ENCODE data around the gene CCDC187. TPM values are rescaled to one million over a fixed set of nuclear protein-coding genes. Genes with fewer than 3 reads are reported as not detected.

The CCDC187 gene
- total RNA-seq, 2 experiments from 2014 or later = not detected

- H3K27ac Mint-ChIP-seq = no peak overlapping the region
- DNase-seq = no peak
- no peaks in the 10 kb centered on the region for H3K4me1 Mint-ChIP-seq
- ChIA-PET CTCF (no interaction called here), POLR2A (interaction anchor here (1.0 kb wide), 1 partner anchor 15 kb away, joined by 3 read pairs; no protein-coding TSS in a partner anchor)
- peaks cover 4% of the 10 kb centered on the region for H3K27me3 Mint-ChIP-seq
- H3K4me3 Mint-ChIP-seq = no peak overlapping the region
- no peaks in the 10 kb centered on the region for H3K36me3 Mint-ChIP-seq (ENCODE audit: low read depth)
- no peaks in the 10 kb centered on the region for H3K9me3 Mint-ChIP-seq
Observed at GRCh38 chr9:136251264-136252115, 52.4 kb downstream of the CCDC187 start.

- Mint-ChIP-seq H3K36me3 (ENCODE audit: low read depth) (no peaks in the 10 kb centered on the region), H3K27ac (no peak overlapping the region), H3K9me3 (no peaks in the 10 kb centered on the region), H3K4me1 (peaks cover 4% of the 10 kb centered on the region), H3K27me3 (peaks cover 4% of the 10 kb centered on the region), H3K4me3 (no peak overlapping the region)
- no peak for DNase-seq
- ChIA-PET POLR2A (interaction anchor here (1.0 kb wide), 1 partner anchor 16 kb away, joined by 3 read pairs; no protein-coding TSS in a partner anchor), CTCF (no interaction called here)
Observed at GRCh38 chr9:136250676-136251075, 53.2 kb downstream of the CCDC187 start.

GRCh38 chr9:136249877-136250559 lies 53.9 kb downstream of the CCDC187 start:
- Mint-ChIP-seq H3K4me1 (peaks cover 5% of the 10 kb centered on the region), H3K27me3 (peaks cover 4% of the 10 kb centered on the region), H3K4me3 (no peak overlapping the region), H3K36me3 (ENCODE audit: low read depth) (no peaks in the 10 kb centered on the region), H3K27ac (no peak overlapping the region), H3K9me3 (no peaks in the 10 kb centered on the region)
- POLR2A ChIA-PET = interaction anchor here (1.0 to 1.3 kb wide), 2 partner anchors 17 kb away, joined by 3 to 5 read pairs; no protein-coding TSS in a partner anchor
- DNase-seq = no peak
- CTCF ChIA-PET = no interaction called here

GRCh38 chr9:136248951-136249876 lies 54.7 kb downstream of the CCDC187 start:
- CTCF ChIA-PET = no interaction called here
- DNase-seq = no peak
- Mint-ChIP-seq H3K27me3 (peaks cover 4% of the 10 kb centered on the region), H3K36me3 (ENCODE audit: low read depth) (no peaks in the 10 kb centered on the region), H3K4me1 (peaks cover 13% of the 10 kb centered on the region), H3K9me3 (no peaks in the 10 kb centered on the region), H3K4me3 (no peak overlapping the region), H3K27ac (no peak overlapping the region)
- POLR2A ChIA-PET = interaction anchor here (1.3 kb wide), 1 partner anchor 18 kb away, joined by 5 read pairs; no protein-coding TSS in a partner anchor

GRCh38 chr9:136247947-136248637 lies 55.8 kb downstream of the CCDC187 start:
- no peaks in the 10 kb centered on the region for H3K9me3 Mint-ChIP-seq
- H3K27me3 Mint-ChIP-seq = peaks cover 4% of the 10 kb centered on the region
- CTCF ChIA-PET = no interaction called here
- H3K4me1 Mint-ChIP-seq = peaks cover 24% of the 10 kb centered on the region
- no peaks in the 10 kb centered on the region for H3K36me3 Mint-ChIP-seq (ENCODE audit: low read depth)
- POLR2A ChIA-PET = no interaction called here
- H3K27ac Mint-ChIP-seq = no peak overlapping the region
- no peak for DNase-seq
- no peak overlapping the region for H3K4me3 Mint-ChIP-seq

GRCh38 chr9:136247551-136247916 lies 56.4 kb downstream of the CCDC187 start:
- ChIA-PET POLR2A (no interaction called here), CTCF (no interaction called here)
- Mint-ChIP-seq H3K4me3 (no peak overlapping the region), H3K27ac (no peak overlapping the region), H3K36me3 (ENCODE audit: low read depth) (no peaks in the 10 kb centered on the region), H3K4me1 (peaks cover 28% of the 10 kb centered on the region), H3K27me3 (peaks cover 4% of the 10 kb centered on the region), H3K9me3 (no peaks in the 10 kb centered on the region)
- DNase-seq = no peak

GRCh38 chr9:136246849-136247550 lies 56.9 kb downstream of the CCDC187 start:
- POLR2A ChIA-PET = no interaction called here
- peaks cover 28% of the 10 kb centered on the region for H3K4me1 Mint-ChIP-seq

GRCh38 chr9:136245219-136246150 lies 58.4 kb downstream of the CCDC187 start, which contains the start of gene QSOX2:
QSOX2 (minus strand) TSS chr9:136245812; CDS start chr9:136245803, 9 bp downstream.
- CTCF ChIA-PET = no interaction called here
- H3K27ac Mint-ChIP-seq = peak within 1 kb of the TSS; percentile 84
- H3K9me3 Mint-ChIP-seq = no peaks in the 10 kb centered on the region
- H3K4me3 Mint-ChIP-seq = peak within 1 kb of the TSS; percentile 91
- peak; percentile 87 for DNase-seq
- no peaks in the 10 kb centered on the region for H3K36me3 Mint-ChIP-seq (ENCODE audit: low read depth)
- peaks cover 4% of the 10 kb centered on the region for H3K27me3 Mint-ChIP-seq
- POLR2A ChIA-PET = interaction anchor here (1.3 to 2.9 kb wide), 2 partner anchors 9 to 22 kb away, joined by 5 to 11 read pairs; no protein-coding TSS in a partner anchor
- H3K4me1 Mint-ChIP-seq = peaks cover 31% of the 10 kb centered on the region

More at GRCh38 chr9:136246849-136247550, 56.9 kb downstream of the CCDC187 start:
- no peak overlapping the region for H3K27ac Mint-ChIP-seq
- no peaks in the 10 kb centered on the region for H3K36me3 Mint-ChIP-seq (ENCODE audit: low read depth)
- H3K27me3 Mint-ChIP-seq = peaks cover 4% of the 10 kb centered on the region
- no peaks in the 10 kb centered on the region for H3K9me3 Mint-ChIP-seq
- H3K4me3 Mint-ChIP-seq = no peak overlapping the region
- DNase-seq = no peak
- CTCF ChIA-PET = no interaction called here

GRCh38 chr9:136244969-136245218 lies 59.0 kb downstream of the CCDC187 start:
- POLR2A ChIA-PET = interaction anchor here (1.3 to 2.9 kb wide), 2 partner anchors 9 to 22 kb away, joined by 5 to 11 read pairs; no protein-coding TSS in a partner anchor

GRCh38 chr9:136244122-136244968 lies 59.5 kb downstream of the CCDC187 start:
- peak overlapping the region; percentile 84 for H3K27ac Mint-ChIP-seq
- peak overlapping the region; percentile 91 for H3K4me3 Mint-ChIP-seq
- H3K27me3 Mint-ChIP-seq = peaks cover 4% of the 10 kb centered on the region
- H3K4me1 Mint-ChIP-seq = peaks cover 31% of the 10 kb centered on the region
- H3K36me3 Mint-ChIP-seq (ENCODE audit: low read depth) = no peaks in the 10 kb centered on the region
- peak; percentile 57 for DNase-seq
- ChIA-PET CTCF (interaction anchor here (0.7 kb wide), 1 partner anchor 842 kb away, joined by 3 read pairs; the partner anchor contains the start of gene MAN1B1), POLR2A (interaction anchor here (1.3 to 2.9 kb wide), 3 partner anchors 10 to 127 kb away, joined by 3 to 11 read pairs (median 5); no protein-coding TSS in a partner anchor)
- H3K9me3 Mint-ChIP-seq = no peaks in the 10 kb centered on the region

More at GRCh38 chr9:136244969-136245218, 59.0 kb downstream of the CCDC187 start:
- H3K27me3 Mint-ChIP-seq = peaks cover 4% of the 10 kb centered on the region
- no peak for DNase-seq
- H3K36me3 Mint-ChIP-seq (ENCODE audit: low read depth) = no peaks in the 10 kb centered on the region
- H3K27ac Mint-ChIP-seq = peak overlapping the region; percentile 84
- CTCF ChIA-PET = no interaction called here
- H3K4me3 Mint-ChIP-seq = peak overlapping the region; percentile 91
- no peaks in the 10 kb centered on the region for H3K9me3 Mint-ChIP-seq
- peaks cover 31% of the 10 kb centered on the region for H3K4me1 Mint-ChIP-seq
